ENCODE measurements around the gene ZNF134.
A peak's percentile ranks its signal among the peaks of the same experiment; 100 is the strongest.

Gene ZNF134

DNA sequence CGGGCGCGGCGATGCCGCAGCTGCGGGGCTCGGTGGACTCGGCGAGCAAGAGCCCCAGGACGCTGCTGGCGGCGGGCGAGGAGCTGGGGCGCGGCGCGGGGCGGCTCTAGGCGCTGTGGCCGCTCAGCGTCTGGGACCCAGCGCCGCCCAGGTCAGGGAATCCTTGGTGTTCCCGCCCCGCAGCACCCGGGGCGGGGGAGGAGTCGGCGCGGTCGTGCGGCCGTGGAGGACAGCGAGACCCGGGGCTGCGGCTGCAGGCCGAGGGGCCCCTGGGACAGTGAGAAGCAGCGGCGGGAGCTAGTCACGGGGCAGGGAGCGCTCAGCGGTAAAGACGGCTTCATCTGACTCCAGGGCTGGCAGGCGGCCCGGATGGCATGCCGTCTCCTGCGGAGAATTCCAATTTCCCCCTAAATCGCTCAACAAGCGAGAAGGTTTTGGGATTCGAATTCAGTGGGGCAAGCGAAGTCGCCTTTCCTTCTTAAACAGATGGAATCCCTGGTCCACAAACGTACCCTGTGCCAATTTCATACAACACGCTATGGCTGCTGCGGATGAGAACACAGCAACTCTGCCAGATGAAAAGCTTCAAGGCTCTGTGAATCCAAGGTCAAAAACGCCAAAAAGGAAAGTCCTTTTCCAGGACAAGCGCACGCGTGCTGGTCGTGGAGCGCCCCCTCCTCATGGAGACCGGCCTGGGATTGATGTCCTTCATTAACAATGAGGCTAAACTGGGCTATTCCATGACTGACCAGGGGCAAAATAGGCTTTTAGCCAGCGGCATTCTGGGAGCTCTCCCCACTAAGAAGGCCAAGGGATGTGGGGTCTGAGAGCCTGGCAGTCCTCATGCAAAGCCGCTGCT, 50.5 kb downstream of the ZNF134 start:
- peak; percentile 94 for ATAC-seq
- no peak for TF ChIP-seq ZC3H10 (CRISPR knock-in tag; IDR thresholded peaks at IDR 0.05)
- no peak for TF ChIP-seq ZFP30 (CRISPR knock-in tag; IDR thresholded peaks at IDR 0.05)
- TF ChIP-seq GLIS3 (CRISPR knock-in tag; IDR thresholded peaks at IDR 0.05): no peak
- no peak for TF ChIP-seq SNAI2 (CRISPR knock-in tag; IDR thresholded peaks at IDR 0.05)
- TF ChIP-seq ISL1 (CRISPR knock-in tag; IDR thresholded peaks at IDR 0.05): no peak
- TF ChIP-seq ARNTL (CRISPR knock-in tag; IDR thresholded peaks at IDR 0.05; ENCODE audit: borderline replicate concordance, low read depth): no peak
- TF ChIP-seq PPARA (CRISPR knock-in tag; IDR thresholded peaks at IDR 0.05; ENCODE audit: borderline replicate concordance): no peak

DNA sequence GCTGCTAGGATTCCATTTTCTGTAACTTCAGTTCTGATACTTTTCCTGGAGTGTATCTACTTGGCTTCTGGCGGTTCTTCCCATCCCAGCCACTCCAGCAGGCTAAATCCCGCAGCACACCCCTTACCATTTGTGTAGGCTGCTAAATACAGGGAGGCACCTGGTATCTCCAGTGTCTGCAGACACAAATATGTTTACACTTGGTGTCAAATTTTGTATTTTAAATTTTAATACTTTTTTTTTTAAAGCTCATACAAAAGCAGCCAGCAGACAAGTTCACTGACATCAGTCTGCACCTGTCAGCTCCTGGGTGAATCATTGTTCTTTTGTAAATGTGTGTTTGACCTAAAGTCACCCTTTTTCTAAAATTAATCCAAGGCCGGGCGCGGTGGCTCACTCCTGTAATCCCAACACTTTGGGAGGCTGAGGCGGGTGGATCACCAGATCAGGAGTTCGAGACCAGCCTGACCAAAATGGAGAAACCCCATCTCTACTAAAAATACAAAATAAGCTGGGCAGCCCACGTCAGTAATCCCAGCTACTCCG, 51.3 kb downstream of the ZNF134 start:
- no peak for ATAC-seq
- TF ChIP-seq TCF4 (CRISPR knock-in tag; IDR thresholded peaks at IDR 0.05; ENCODE audit: borderline replicate concordance): no peak
- no peak for TF ChIP-seq ESRRG (CRISPR knock-in tag; IDR thresholded peaks at IDR 0.05)
- TF ChIP-seq, protein P1, sequence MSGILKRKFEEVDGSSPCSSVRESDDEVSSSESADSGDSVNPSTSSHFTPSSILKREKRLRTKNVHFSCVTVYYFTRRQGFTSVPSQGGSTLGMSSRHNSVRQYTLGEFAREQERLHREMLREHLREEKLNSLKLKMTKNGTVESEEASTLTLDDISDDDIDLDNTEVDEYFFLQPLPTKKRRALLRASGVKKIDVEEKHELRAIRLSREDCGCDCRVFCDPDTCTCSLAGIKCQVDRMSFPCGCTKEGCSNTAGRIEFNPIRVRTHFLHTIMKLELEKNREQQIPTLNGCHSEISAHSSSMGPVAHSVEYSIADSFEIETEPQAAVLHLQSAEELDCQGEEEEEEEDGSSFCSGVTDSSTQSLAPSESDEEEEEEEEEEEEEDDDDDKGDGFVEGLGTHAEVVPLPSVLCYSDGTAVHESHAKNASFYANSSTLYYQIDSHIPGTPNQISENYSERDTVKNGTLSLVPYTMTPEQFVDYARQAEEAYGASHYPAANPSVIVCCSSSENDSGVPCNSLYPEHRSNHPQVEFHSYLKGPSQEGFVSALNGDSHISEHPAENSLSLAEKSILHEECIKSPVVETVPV (CRISPR knock-in tag; IDR thresholded peaks at IDR 0.05): no peak
- TF ChIP-seq ARNTL (CRISPR knock-in tag; IDR thresholded peaks at IDR 0.05; ENCODE audit: borderline replicate concordance, low read depth): no peak
- no peak for TF ChIP-seq ZFP3 (CRISPR knock-in tag; IDR thresholded peaks at IDR 0.05)
- TF ChIP-seq ZFP30 (CRISPR knock-in tag; IDR thresholded peaks at IDR 0.05): no peak
- TF ChIP-seq BACH2 (CRISPR knock-in tag; IDR thresholded peaks at IDR 0.05; ENCODE audit: borderline replicate concordance): no peak
- no peak for TF ChIP-seq ZNF565 (CRISPR knock-in tag; conservative IDR thresholded peaks at IDR 0.05; ENCODE audit: low read depth)
- no peak for TF ChIP-seq CSDC2 (CRISPR knock-in tag; IDR thresholded peaks at IDR 0.05)
- TF ChIP-seq POU6F1 (CRISPR knock-in tag; IDR thresholded peaks at IDR 0.05; ENCODE audit: borderline replicate concordance, low read depth): no peak
- no peak for TF ChIP-seq OSR1 (CRISPR knock-in tag; IDR thresholded peaks at IDR 0.05)
- no peak for TF ChIP-seq CREB5 (CRISPR knock-in tag; IDR thresholded peaks at IDR 0.05; ENCODE audit: low read depth)
- no peak for TF ChIP-seq TSHZ2 (CRISPR knock-in tag; IDR thresholded peaks at IDR 0.05)
- TF ChIP-seq TOX (CRISPR knock-in tag; IDR thresholded peaks at IDR 0.05; ENCODE audit: borderline replicate concordance): no peak
- no peak for TF ChIP-seq SNAI2 (CRISPR knock-in tag; IDR thresholded peaks at IDR 0.05)

DNA sequence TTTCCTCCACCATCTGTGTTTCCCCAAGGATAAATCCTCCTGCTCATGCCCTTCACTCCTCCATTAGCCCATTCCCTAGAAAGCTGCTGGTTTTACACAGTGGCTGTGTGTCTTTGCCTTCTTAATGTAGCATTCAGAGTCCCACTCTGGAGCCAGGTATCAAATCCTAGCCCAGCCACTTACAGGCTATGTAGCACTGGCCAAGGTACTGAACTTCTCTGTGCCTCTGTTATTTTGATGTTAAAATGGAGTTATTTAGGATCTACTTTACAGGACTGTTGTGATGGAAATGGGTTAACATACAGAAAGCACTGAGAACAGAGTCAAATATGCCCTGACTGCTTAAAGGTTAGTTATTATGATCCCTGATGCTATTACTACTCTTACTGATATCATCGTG, 53.2 kb downstream of the ZNF134 start:
- ATAC-seq: no peak

GRCh38 chr19:57668635-57669034, 54.6 kb downstream of the ZNF134 start, which contains the start of gene ZSCAN4:
Gene ZSCAN4 (plus strand): TSS chr19:57668935. CDS start chr19:57676146, 7,211 bp downstream.
- ATAC-seq: no peak
- TF ChIP-seq OSR1 (CRISPR knock-in tag; IDR thresholded peaks at IDR 0.05) (no peak), RARB (CRISPR knock-in tag; IDR thresholded peaks at IDR 0.05) (no peak), CREB5 (CRISPR knock-in tag; IDR thresholded peaks at IDR 0.05; ENCODE audit: low read depth) (no peak), PPARA (CRISPR knock-in tag; IDR thresholded peaks at IDR 0.05; ENCODE audit: borderline replicate concordance) (no peak)
- TF ChIP-seq, protein P1 (CRISPR knock-in tag; IDR thresholded peaks at IDR 0.05): no peak

More for the DNA sequence above, 53.2 kb downstream of the ZNF134 start:
- TF ChIP-seq ZNF8 (CRISPR knock-in tag; IDR thresholded peaks at IDR 0.05): no peak

Measured in SK-N-SH treated with all-trans-retinoic acid at 6 μM for 48 hours (cell line).